GM21576 (cell line): ENCODE data around the gene PTS.
A peak's percentile ranks its signal among the peaks of the same experiment; 100 is the strongest.
"Not testable (repeated sequence)": the region's sequence is repeated elsewhere in the genome, so short reads cannot be mapped to it uniquely, and the experiment has no call there.

Experiments
- ATAC-seq: cut with Tn5 transposase; IDR thresholded peaks from one replicate; pipeline ENCODE4 v1.9.1; 2021; ENCODE audit warnings: mild to moderate bottlenecking, moderate library complexity; ENCODE audit not compliant: unreplicated experiment

PTS gene

GRCh38 chr11:112226062-112226830, at the start of gene PTS:
TSS of gene PTS (plus strand) at chr11:112226428. CDS start at chr11:112226444, 16 bp downstream.
- ATAC-seq, result peak; percentile 95

GRCh38 chr11:112177589-112177988, 48.6 kb upstream of the PTS start:
- no peak for ATAC-seq

DNA sequence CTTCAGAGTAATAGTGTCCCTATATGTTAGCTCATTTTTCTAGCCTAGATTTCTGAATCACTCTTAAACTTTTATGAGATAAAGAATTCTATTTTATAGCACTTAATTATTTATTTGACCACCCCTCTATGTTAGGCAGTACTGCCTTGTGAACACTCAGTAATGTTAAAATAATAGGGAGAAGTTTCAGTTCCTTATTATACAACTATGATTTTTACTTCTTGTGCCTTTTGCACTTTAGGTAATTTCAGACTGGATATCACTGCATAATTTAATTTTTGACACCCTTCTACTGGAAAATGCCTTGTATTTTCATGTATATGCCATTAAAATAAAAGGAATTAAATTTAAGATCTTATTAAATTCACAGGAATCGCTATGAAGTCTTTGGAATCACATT, 47.8 kb upstream of the PTS start:
- ATAC-seq, result no peak

- no peak for ATAC-seq
Measured at GRCh38 chr11:112178936-112179335, 47.3 kb upstream of the PTS start.

GRCh38 chr11:112179601-112180000, 46.6 kb upstream of the PTS start:
- peak; percentile 63 for ATAC-seq

DNA sequence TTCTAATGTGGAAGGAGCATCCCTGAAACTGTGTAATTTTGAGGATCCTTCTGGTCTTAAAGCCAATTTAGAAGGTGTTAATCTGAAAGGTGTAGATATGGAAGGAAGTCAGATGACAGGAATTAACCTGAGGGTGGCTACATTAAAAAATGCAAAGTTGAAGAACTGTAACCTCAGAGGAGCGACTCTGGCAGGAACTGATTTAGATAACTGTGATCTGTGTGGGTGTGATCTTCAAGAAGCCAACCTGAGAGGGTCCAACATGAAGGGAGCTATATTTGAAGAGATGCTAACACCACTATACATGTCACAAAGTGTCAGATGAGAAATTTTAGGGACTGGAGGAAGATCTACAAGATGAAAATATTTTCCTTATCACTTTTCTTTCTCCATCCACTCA, 43.4 kb upstream of the PTS start:
- no peak for ATAC-seq

DNA sequence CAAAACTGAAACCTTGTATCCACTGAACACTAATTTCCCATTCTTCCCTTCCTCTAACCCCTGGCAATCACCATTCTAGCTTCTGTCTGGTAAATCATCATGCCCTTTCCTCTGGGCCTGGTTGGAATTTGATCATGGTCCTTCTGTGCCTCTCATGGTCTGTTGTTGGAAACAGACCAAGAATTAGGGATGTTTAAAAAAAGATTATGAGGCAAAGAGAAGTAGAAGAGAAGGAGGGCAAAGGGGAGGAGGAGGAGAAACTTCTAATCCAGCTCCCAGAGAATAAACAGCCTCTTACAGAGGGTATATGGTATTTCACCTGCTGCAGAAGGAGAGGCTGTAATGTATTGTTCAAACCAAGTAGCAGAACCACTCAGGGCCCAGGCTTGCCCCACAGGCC, 40.3 kb upstream of the PTS start:
- no peak for ATAC-seq

DNA sequence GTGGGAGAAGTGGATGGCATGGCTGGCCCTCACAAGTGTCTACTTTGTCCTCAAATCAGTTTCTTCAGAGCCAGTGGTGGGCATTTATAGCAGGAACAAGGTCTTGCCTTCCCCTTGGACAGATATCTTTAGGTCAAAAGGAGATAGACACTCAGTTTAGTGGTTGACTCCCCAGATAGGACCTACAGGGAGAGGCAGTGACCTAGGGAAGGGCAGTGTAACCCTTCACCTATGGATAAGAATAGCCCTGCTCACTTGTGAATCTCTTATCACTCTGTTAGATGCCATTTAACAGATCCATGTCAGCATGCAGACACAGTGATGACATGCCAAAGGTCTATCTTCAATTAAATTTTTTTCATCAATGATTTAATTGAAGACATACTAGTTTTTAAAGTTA, 39.9 kb upstream of the PTS start:
- no peak for ATAC-seq

GRCh38 chr11:112195113-112195512, 31.1 kb upstream of the PTS start:
- not testable (repeated sequence) for ATAC-seq

GRCh38 chr11:112195951-112196351, 30.3 kb upstream of the PTS start:
- no peak for ATAC-seq

DNA sequence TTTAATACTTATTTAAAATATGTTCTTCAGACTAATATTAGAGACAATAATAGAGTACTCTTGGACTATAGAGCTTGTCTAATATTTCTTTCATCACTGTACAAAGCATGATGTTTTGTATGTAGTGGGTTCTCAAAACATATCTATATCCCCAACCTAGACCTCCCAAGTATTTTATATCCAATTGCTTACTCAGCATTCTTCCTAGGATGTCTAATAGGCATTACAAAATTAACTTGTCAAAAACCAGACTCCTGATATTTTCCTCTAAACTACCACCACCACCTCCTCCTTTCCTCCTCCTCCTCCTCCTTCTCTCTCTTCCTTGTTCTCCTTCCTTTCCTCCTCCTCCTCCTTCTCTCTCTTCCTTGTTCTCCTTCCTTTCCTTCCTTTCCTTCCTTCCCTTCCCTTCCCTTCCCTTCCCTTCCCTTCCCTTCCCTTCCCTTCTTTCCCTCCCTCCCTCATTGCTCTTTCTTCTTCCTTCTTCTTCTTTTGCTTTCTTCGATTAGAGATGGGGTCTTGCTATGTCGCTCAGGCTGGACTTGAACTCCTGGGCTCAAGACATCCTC, 29.6 kb upstream of the PTS start:
- no peak for ATAC-seq

- not testable (repeated sequence) for ATAC-seq
Measured at GRCh38 chr11:112199101-112199500, 27.1 kb upstream of the PTS start.

- ATAC-seq, result no peak
Measured at GRCh38 chr11:112200252-112200651, 26.0 kb upstream of the PTS start.

- ATAC-seq, result no peak
Measured at GRCh38 chr11:112206071-112206470, 20.2 kb upstream of the PTS start.

GRCh38 chr11:112210890-112211289, 15.3 kb upstream of the PTS start:
- no peak for ATAC-seq

DNA sequence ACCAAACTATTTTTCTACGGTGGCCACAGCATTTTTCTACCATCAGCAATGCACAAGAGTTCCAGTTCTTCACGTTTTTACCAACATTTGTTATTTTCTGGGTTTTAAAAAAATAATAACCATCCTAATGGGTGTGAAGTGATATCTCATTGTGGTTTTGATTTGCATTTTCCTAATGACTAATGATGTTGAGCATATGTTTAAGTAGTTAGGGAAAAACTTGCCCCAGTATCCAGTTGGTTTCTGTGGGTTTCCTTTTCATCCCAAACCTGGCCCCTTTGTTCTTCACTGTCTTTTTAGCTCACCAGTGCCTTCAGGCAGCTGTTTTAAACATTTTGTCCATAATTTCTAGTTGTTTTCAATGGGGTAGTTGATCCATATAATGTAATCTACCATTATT, 14.7 kb upstream of the PTS start:
- no peak for ATAC-seq

DNA sequence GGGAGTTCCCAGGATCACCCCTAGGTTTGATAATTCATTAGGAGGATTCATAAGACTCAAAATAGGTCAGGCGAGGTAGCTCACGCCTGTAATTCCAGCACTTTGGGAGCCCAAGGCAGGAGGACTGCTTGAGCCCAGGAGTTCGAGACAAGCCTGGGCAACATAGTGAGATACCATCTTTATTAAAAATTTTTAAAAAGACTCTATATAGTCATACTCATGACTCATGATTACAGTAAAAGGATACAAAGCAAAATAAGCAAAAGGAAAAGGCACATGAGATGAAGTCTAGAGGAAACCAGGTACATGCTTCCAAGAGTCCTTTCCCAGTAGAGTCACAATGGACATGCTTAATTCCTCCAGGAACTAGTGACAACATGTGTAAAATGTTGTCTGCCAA, 13.9 kb upstream of the PTS start:
- ATAC-seq, result no peak

DNA sequence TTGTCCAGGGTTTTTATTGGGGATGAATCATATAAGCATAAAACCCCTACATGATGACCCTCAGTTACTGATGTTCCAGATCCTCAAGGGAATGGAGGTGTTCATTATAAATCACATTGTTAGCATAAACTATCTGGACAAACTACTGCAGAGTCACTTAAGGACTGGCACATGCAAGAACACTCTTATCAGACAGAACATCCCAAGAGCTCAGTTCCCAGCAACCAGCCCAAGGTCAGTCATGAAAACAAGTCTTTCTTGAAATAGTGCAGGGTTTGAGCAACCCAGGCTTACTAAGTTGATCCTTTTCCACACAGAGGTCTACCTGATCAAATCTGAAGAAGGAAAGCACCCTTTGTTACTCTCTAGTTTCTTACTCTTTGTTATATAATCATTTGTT, 13.5 kb upstream of the PTS start:
- no peak for ATAC-seq

DNA sequence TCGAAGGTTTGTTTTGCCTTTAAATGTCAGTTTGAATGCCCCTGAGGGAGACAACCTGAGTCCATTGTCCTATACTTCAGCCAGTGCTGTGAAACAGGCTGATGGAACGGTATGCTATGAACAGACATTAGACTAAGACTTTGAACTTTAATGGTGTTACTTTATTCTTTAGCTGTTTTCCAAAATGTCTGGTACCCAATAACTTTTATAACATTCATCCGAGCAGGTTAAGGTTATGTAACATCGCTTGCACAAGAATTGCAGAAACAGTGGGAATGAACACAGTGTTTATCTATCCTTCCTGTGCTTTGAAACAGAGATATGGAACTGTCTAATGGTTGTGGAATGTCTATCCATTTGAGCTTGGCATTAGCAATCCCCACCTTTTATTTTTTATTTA, 12.5 kb upstream of the PTS start:
- no peak for ATAC-seq

- ATAC-seq, result no peak
Measured at GRCh38 chr11:112215621-112216020, 10.6 kb upstream of the PTS start.

DNA sequence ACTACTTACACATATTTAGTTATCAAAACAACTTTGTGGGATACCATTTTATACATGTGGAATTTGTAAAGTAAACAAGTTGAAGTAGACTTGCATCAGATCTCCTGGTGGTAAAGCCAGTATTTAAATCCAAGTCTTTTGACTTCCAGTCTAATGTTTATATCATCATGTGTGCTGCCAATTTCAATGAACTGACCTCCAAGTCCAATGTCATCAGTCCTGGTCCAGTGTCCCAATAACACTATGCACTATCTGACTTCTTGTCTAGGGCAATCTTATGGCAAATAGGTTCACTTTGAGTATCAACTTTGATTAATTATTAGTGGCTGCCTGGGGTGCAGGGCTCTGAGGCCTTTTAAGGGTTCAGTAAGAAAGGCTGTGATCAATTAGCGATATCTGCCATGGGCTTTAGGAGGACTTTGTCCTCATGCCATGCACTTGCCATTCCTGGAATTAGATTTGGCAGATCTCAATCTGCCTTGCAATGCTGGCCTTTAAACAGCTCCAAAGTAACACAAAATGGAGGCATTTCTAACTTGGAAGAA, 9.6 kb upstream of the PTS start:
- ATAC-seq, result no peak

GRCh38 chr11:112219476-112220232, 6.6 kb upstream of the PTS start:
- ATAC-seq, result peak; percentile 93
